Activated T-helper 9 cell treated with anti-CD3 and anti-CD28 coated beads, Interleukin-2, amount 50 U/mL, for 16 hours (primary cell): ENCODE data around the gene ATP8B1.

Experiments
- DNase-seq: peaks from one replicate; pipeline ENCODE4 v3.0.0-alpha.2; 2020; ENCODE audit warnings: low read depth

ATP8B1 gene

DNA sequence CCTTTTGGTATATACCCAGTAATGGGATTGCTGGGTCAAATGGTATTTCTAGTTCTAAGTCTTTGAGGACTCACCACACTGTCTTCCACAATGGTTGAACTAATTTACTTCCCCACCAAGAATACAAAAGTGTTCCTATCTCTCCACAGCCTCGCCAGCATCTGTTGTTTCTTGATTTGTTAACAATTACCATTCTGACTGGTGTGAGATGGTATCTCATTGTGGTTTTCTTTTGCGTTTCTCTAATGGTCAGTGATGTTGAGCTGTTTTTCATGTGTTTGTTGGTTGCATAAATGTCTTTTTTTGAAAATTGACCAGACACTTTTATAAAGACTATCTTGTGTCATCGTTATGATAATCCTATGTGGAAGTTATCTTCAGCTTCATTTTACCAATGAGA lies 16.0 kb upstream of the ATP8B1 start:
- no peak for DNase-seq

DNA sequence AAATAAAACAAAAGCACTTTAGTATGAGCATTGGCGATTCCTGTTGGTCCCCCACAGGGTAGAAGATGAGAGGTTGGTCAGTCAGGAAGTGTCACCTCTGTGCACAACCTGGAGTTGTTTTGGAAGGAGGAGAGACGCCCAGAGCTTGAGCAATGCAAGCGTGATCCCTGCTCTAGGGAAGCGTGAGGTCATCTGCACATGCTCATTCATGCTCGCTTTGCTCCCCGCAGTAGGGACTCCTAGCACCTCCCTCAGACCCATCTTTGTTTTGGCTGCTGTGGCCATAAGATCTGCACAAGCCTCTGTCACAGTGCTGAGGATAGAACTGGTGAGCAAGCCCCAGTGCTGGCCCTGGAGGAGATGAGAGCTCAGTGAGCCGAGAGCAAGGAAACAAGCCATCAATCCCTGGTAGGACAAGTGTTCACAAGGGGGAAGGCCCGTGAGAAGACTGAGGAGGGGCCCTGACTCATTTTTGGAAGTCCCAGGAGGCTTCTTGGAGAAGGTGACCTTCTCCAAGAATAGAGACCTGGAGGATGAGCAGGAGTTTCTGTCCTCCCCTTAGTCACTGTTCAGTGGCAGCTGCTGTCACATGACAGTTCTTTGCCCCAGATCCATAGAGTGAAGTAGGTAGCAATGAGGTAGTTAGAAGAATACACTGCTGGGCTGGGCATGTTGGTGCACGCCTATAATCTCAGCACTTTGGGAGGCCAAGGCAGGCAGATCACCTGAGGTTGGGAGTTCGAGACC lies 13.3 kb upstream of the ATP8B1 start:
- DNase-seq: no peak

GRCh38 chr18:57814555-57814954 lies 11.4 kb upstream of the ATP8B1 start:
- no peak for DNase-seq

GRCh38 chr18:57813245-57813644 lies 10.1 kb upstream of the ATP8B1 start:
- DNase-seq: no peak

GRCh38 chr18:57812126-57812477 lies 9.0 kb upstream of the ATP8B1 start:
- no peak for DNase-seq

DNA sequence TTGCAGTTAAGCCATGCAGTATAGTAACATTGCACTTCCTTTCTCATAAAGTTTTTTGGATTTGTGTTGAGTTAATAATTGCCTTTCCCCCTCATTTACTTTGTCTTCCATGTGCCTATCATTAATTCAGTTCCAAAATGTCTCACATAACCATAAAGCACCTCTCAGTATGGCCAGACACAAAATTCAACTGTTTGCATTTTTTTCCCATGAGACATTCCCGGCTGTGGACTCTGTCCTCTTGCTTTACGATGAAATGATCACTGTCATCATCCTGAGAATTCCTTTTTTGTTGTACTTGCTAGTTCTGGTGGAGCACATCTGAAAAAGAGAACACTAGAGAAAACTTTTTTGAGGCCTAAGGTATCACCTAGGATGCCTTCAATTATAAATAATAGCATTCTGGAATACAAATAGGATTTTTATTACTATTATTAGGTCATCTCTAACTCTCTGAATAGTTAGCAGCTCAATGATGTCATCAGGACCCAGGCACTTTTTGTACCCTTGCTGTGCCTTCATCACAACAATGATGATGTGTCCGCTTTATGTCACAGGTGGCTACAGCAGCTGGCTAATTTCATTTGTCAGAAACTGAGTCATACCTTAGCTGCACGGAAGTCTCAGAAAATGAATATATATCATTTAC lies 8.5 kb upstream of the ATP8B1 start:
- no peak for DNase-seq

- DNase-seq: no peak
Measured at GRCh38 chr18:57809190-57809589, 6.1 kb upstream of the ATP8B1 start.

GRCh38 chr18:57807336-57808117 lies 4.4 kb upstream of the ATP8B1 start:
- DNase-seq: no peak

DNA sequence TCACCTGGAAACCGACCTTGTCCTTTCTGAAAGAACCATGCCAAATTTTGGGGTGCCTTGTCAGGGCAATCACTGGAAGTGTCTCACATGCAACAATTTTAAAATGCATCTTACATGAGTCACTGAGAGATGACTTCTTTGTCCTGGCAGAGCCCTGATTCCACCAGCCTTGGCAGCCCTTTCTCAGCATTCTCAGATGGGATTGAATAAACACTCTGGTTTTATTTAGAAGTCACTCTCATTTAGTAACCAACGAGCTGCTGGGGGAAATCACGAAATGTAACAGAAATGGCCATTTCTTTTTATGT lies 3.8 kb upstream of the ATP8B1 start:
- no peak for DNase-seq

DNA sequence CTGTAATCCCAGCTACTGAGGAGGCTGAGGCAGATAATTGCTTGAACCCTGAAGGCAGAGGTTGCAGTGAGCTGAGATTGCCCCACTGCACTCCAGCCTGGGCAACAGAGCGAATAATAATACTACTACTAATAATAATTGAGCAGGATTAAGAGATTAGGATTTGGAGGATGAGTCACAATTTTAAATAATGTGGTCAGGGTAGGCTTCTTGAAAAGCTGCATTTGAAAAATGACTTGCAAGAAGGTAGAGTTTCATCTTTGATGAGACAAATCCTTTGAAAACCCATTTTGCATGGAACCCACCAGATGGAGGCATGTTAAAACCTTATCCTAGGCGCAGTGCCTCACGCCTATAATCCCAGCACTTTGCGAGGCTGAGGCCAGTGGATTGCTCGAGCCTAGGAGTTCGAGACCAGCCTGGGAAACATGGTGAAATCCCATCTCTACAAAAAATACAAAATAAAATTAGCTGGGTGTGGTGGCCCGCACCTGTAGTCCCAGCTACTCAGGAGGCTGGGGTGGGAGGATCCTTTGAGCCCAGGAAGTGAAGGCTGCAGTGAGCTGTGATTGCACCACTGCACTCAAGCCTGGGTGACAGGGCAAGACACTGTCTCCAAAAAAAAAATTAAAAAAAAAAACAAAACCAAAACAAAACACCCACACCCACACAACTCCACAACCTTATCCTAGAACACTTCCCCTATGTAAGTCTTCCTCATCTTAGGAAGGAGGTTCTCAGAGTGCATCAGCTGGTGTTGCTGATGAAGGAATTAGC lies 3.3 kb upstream of the ATP8B1 start:
- no peak for DNase-seq

- no peak for DNase-seq
Measured at GRCh38 chr18:57805117-57805516, 2.0 kb upstream of the ATP8B1 start.

GRCh38 chr18:57804557-57804956 lies 1.4 kb upstream of the ATP8B1 start:
- no peak for DNase-seq

- no peak for DNase-seq
Measured at GRCh38 chr18:57802213-57803102, 657 bp downstream of the ATP8B1 start.

DNA sequence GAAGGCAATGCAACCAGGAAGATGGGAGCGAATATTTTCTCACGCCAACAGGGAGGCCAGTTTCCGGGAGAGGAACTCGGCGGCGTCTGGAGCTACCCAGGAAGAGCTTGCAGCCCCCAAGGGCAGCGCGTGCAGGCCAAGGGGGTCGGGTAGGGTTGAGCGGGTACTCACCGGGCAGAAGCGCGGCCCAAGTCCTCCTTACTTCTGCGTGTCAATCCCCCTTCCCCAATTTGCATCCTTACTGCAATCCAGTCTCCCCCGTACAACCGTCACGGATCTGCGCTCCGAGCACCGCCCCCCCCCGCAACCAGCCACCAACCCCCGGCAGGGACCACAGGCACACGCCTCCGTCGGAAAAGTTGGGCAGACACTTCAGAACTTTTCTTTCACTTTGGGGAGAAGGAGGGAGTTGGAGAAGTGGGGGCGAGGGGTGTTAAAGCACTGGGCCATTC lies 1.3 kb downstream of the ATP8B1 start:
- DNase-seq: no peak

- no peak for DNase-seq
Measured at GRCh38 chr18:57801325-57801724, 1.8 kb downstream of the ATP8B1 start.

GRCh38 chr18:57798713-57799373 lies 4.3 kb downstream of the ATP8B1 start:
- DNase-seq: no peak

GRCh38 chr18:57797209-57797651 lies 5.9 kb downstream of the ATP8B1 start:
- no peak for DNase-seq

GRCh38 chr18:57794951-57795728 lies 8.0 kb downstream of the ATP8B1 start:
- DNase-seq: no peak

GRCh38 chr18:57793302-57793986 lies 9.7 kb downstream of the ATP8B1 start:
- DNase-seq: no peak
